B cell (primary cell): Measurements from ENCODE around the gene ACTBL2. TPM values are rescaled to one million over a fixed set of nuclear protein-coding genes. Genes with fewer than 3 reads are reported as not detected.

Experiments used
- ATAC-seq: fragments of 200-7000 bp; cut with Tn5 transposase; one replicate; pipeline ENCODE4 v1.10.0; 2021; ENCODE audit warnings: low read depth, mild to moderate bottlenecking, moderate number of reproducible peaks, moderate library complexity
- CTCF ChIA-PET: fragments of 350-600 bp; sonication (Branson Sonifier 250); formaldehyde crosslinking; loops from one replicate; lab custom pipeline; 2021; ENCODE audit warnings: antibody characterized with exemption, inconsistent platforms; lab: Charles Lee
- POLR2A ChIA-PET: fragments of 350-600 bp; sonication (Branson Sonifier 250); formaldehyde crosslinking; loops from one replicate; lab custom pipeline; 2021; ENCODE audit warnings: antibody characterized with exemption; lab: Charles Lee
- DNase-seq: peaks from one replicate; pipeline ENCODE4 v3.0.0; 2013
- H2AFZ ChIP-seq: 2 replicates; pipeline ENCODE4 v1.6.1; 2012; ENCODE audit warnings: mild to moderate bottlenecking, low read depth, low read length; ENCODE audit not compliant: insufficient read depth, poor library complexity, severe bottlenecking
- H3K27ac ChIP-seq, 2 donors: 1 replicate in 1 of 2; 2 replicates in 1 of 2; pipeline ENCODE4 v1.5.1; 2012 to 2013; ENCODE audit warnings: low read length in 2 of 2, mild to moderate bottlenecking in 2 of 2, moderate library complexity in 1 of 2
- H3K27me3 ChIP-seq, 4 experiments: fragments of 200-600 bp in 1 of 4; sonication (generic) in 1 of 4; replicated peaks in 1 of 4; 1 replicate in 2 of 4; 2 replicates in 2 of 4; pipeline versions ENCODE4 v1.6.1 to v1.7.0; 2013 to 2016; ENCODE audit warnings: low read length in 3 of 4, mild to moderate bottlenecking in 2 of 4, mixed read lengths in 1 of 4, moderate library complexity in 1 of 4; ENCODE audit not compliant: insufficient read depth in 4 of 4, control insufficient read depth in 3 of 4; ENCODE audit errors: control extremely low read depth in 1 of 4
- H3K36me3 ChIP-seq, 2 experiments: replicated peaks in 1 of 2; 1 replicate in 1 of 2; 2 replicates in 1 of 2; pipeline versions ENCODE4 v1.6.1 to v1.7.1; 2013; ENCODE audit warnings: low read length in 1 of 2; ENCODE audit not compliant: insufficient read depth in 2 of 2, control insufficient read depth in 1 of 2; ENCODE audit errors: control extremely low read depth in 1 of 2, extremely low read depth in 1 of 2
- H3K4me1 ChIP-seq, 2 donors: fragments of 200-600 bp in 1 of 2; sonication (generic) in 1 of 2; 1 replicate in 1 of 2; 2 replicates in 1 of 2; pipeline versions ENCODE4 v1.5.1 to v1.6.1; 2013 to 2017; ENCODE audit warnings: low read length in 2 of 2; ENCODE audit not compliant: control insufficient read depth in 2 of 2, insufficient read depth in 2 of 2
- H3K4me2 ChIP-seq: replicated peaks from 2 replicates; pipeline ENCODE3; 2012; ENCODE audit warnings: mild to moderate bottlenecking, low read depth, low read length; ENCODE audit not compliant: poor library complexity, severe bottlenecking
- H3K4me3 ChIP-seq, 5 experiments: fragments of 200-600 bp in 1 of 5; sonication (generic) in 1 of 5; 1 replicate in 3 of 5; 2 replicates in 2 of 5; pipeline versions ENCODE4 v1.5.1 to v1.7.0; 2011 to 2016; ENCODE audit warnings: low read length in 4 of 5, mild to moderate bottlenecking in 4 of 5, low read depth in 2 of 5, control low read depth in 1 of 5, moderate library complexity in 1 of 5; ENCODE audit not compliant: insufficient read depth in 1 of 5; ENCODE audit errors: control extremely low read depth in 1 of 5, extremely low read depth in 1 of 5
- H3K79me2 ChIP-seq: fragments of 200-600 bp; sonication (generic); one replicate; pipeline ENCODE4 v1.6.0; 2016; ENCODE audit warnings: low read length; ENCODE audit not compliant: control insufficient read depth, insufficient read depth
- H3K9ac ChIP-seq: fragments of 200-600 bp; sonication (generic); 2 replicates; pipeline ENCODE4 v1.6.1; 2017; ENCODE audit warnings: mild to moderate bottlenecking, low read length, moderate library complexity
- H3K9me3 ChIP-seq, 3 donors: one replicate each; pipeline versions ENCODE4 v1.6.1 to v1.7.1; 2013; ENCODE audit warnings: low read length in 2 of 3; ENCODE audit not compliant: control insufficient read depth in 2 of 3, insufficient read depth in 1 of 3; ENCODE audit errors: control extremely low read depth in 1 of 3
- H4K20me1 ChIP-seq: 2 replicates; pipeline ENCODE4 v1.6.0; 2012; ENCODE audit warnings: mild to moderate bottlenecking, low read length; ENCODE audit not compliant: insufficient read depth, control insufficient read depth, poor library complexity, severe bottlenecking
- H3K27ac Mint-ChIP-seq: one replicate; pipeline ENCODE4 v1.8.0; 2021; ENCODE audit warnings: mixed read lengths
- H3K27me3 Mint-ChIP-seq: one replicate; pipeline ENCODE4 v1.8.0; 2021; ENCODE audit warnings: mixed read lengths
- H3K4me1 Mint-ChIP-seq: one replicate; pipeline ENCODE4 v1.8.0; 2021; ENCODE audit warnings: mixed read lengths
- H3K4me3 Mint-ChIP-seq: one replicate; pipeline ENCODE4 v1.8.0; 2021; ENCODE audit warnings: mixed read lengths
- H3K9me3 Mint-ChIP-seq: one replicate; pipeline ENCODE4 v1.8.0; 2022; ENCODE audit warnings: mixed read lengths; ENCODE audit not compliant: insufficient read depth
- EZH2 ChIP-seq: IDR thresholded peaks from 2 replicates; pipeline ENCODE4 v1.6.1; 2012; ENCODE audit warnings: borderline replicate concordance, low read depth, mild to moderate bottlenecking, moderate library complexity, low read length; ENCODE audit not compliant: insufficient read depth, poor library complexity, severe bottlenecking
- WGBS: methylation state at CpG from one replicate; pipeline ENCODE4 v1.1.5; 2013; ENCODE audit warnings: missing lambda C conversion rate; ENCODE audit not compliant: insufficient coverage; 5-methylcytosine and 5-hydroxymethylcytosine counted together
- intact Hi-C: fragments of 100-400 bp; cut with micrococcal nuclease; formaldehyde crosslinking; loops from one replicate; pipeline ENCODE4 v1.10.0; 2022
- polyA plus RNA-seq: library from polyadenylated mRNA; depleted of rRNA; stranded (reverse); fragments of >200 nt; gene quantifications from 2 replicates; pipeline ENCODE4 v1.2.3, GENCODE V29; 2012
- total RNA-seq, 2 donors: library from RNA; stranded (reverse); fragments of 120-200 nt in 1 of 2; gene quantifications; 1 replicate in 1 of 2; 2 replicates in 1 of 2; pipeline versions ENCODE4 v1.2.3 to v1.2.4, GENCODE V29; 2013 to 2022
- TF ChIP-seq, protein P1 (sequence below): fragments of 200-600 bp; IDR thresholded peaks from one replicate; pipeline ENCODE4 v1.8.0; 2022; ENCODE audit warnings: antibody characterized with exemption, mild to moderate bottlenecking

The ACTBL2 gene
- total and polyA plus RNA-seq, 2 donors (not counting 1 experiment from before 2014, with no cell fraction given), result not detected

DNA sequence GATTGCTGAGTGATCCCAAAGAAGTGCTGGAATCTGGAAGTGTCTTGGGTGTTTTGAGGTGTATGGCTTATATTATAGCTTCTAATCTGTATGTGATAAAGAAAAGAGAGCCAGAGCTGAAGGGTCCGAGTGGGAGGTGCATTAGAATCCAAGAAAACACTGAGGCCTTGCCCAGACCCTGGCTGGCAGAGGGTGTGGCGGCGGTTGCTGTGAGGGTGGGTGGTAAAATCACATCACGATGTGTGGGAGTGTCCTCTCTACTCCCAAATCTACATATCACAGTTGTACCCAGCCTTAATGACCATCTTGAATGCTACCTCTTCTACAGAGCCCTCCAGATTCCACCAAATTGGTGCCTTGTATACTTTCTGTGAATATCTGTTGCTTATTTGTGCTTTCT is 28.9 kb downstream of the ACTBL2 start:
- Histone ChIP-seq H3K79me2 (no peaks in the 10 kb centered on the region), H2AFZ (no peak overlapping the region), H3K4me1 (no peaks in the 10 kb centered on the region), H4K20me1 (no peaks in the 10 kb centered on the region), H3K36me3 (no peaks in the 10 kb centered on the region), H3K27me3 (peaks cover 0 to 3% (median 0%) of the 10 kb centered on the region in 4 experiments), H3K9ac (no peak overlapping the region), H3K27ac (no peak overlapping the region), H3K4me2 (no peak overlapping the region), H3K9me3 (no peaks in the 10 kb centered on the region), H3K4me3 (no peak overlapping the region)
- ATAC-seq, result no peak
- Mint-ChIP-seq H3K4me3 (no peak overlapping the region), H3K4me1 (no peaks in the 10 kb centered on the region), H3K9me3 (no peaks in the 10 kb centered on the region), H3K27ac (no peak overlapping the region), H3K27me3 (peaks cover 7% of the 10 kb centered on the region)
- no peak for DNase-seq
- no CpG with 5 or more reads among the region's 4 CpGs for WGBS
- intact Hi-C loops, result no loop called here
- no peak for TF ChIP-seq EZH2
- TF ChIP-seq, protein P1, sequence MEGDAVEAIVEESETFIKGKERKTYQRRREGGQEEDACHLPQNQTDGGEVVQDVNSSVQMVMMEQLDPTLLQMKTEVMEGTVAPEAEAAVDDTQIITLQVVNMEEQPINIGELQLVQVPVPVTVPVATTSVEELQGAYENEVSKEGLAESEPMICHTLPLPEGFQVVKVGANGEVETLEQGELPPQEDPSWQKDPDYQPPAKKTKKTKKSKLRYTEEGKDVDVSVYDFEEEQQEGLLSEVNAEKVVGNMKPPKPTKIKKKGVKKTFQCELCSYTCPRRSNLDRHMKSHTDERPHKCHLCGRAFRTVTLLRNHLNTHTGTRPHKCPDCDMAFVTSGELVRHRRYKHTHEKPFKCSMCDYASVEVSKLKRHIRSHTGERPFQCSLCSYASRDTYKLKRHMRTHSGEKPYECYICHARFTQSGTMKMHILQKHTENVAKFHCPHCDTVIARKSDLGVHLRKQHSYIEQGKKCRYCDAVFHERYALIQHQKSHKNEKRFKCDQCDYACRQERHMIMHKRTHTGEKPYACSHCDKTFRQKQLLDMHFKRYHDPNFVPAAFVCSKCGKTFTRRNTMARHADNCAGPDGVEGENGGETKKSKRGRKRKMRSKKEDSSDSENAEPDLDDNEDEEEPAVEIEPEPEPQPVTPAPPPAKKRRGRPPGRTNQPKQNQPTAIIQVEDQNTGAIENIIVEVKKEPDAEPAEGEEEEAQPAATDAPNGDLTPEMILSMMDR, result no peak
- ChIA-PET CTCF (no interaction called here), POLR2A (no interaction called here)

- Mint-ChIP-seq H3K4me1 (no peaks in the 10 kb centered on the region), H3K27ac (no peak overlapping the region), H3K4me3 (no peak overlapping the region), H3K9me3 (no peaks in the 10 kb centered on the region), H3K27me3 (peaks cover 7% of the 10 kb centered on the region)
- Histone ChIP-seq H3K4me1 (no peaks in the 10 kb centered on the region), H4K20me1 (no peaks in the 10 kb centered on the region), H3K9ac (no peak overlapping the region), H3K4me3 (no peak overlapping the region), H3K4me2 (no peak overlapping the region), H3K9me3 (no peaks in the 10 kb centered on the region), H2AFZ (no peak overlapping the region), H3K79me2 (no peaks in the 10 kb centered on the region), H3K27me3 (peaks cover 0 to 3% (median 0%) of the 10 kb centered on the region in 4 experiments), H3K27ac (no peak overlapping the region), H3K36me3 (no peaks in the 10 kb centered on the region)
- ChIA-PET POLR2A (no interaction called here), CTCF (no interaction called here)
- TF ChIP-seq EZH2, result no peak
- TF ChIP-seq, protein P1, result no peak
- no peak for ATAC-seq
- DNase-seq, result no peak
- intact Hi-C loops, result no loop called here
Observed at GRCh38 chr5:57452885-57453284, 29.7 kb downstream of the ACTBL2 start.
